Umbilical cord (tissue), 2 donors: ENCODE data around the gene TRIM71. TPM values are rescaled to one million over a fixed set of nuclear protein-coding genes. Genes with fewer than 3 reads are reported as not detected.
"Not testable (repeated sequence)": the region's sequence is repeated elsewhere in the genome, so short reads cannot be mapped to it uniquely, and the experiment has no call there.

Experiments used
- DNase-seq: peaks from one replicate; pipeline ENCODE4 v3.0.0-alpha.2; 2015; ENCODE audit warnings: low spot score
- total RNA-seq: library from RNA; depleted of rRNA; stranded (reverse); fragments of >200 nt; gene quantifications from one replicate; pipeline ENCODE4 v1.2.3, GENCODE V29; 2014; ENCODE audit warnings: low replicate concordance; ENCODE audit not compliant: insufficient read depth

TRIM71 gene
- total RNA-seq, 1 donor from 2014 or later: 4.8 TPM

DNA sequence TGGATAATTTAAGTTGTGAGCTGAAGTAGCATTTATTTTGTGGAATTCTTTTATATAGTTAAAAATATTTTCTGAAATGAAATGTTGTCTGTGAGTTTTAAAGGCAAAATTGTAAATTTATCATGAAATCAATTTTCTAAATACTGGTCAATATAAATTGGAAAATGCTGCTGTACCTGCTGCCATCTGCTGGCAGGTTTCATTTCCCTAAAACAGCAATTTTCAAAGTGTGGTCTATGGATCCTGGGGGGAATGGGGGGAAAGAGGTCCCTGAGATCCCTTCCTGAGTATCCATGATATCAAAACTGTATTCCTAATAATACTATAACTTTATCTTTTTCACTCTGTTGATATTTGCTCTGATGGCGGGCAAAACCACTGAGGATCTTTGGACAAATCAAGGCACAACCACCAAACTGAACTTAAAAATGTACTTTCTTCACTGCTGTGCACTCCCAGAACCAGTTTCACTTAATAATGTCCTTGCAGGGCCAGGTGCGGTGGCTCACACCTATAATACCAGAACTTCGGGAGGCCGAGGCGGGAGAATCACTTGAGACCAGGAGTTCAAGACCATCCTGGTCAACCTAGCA lies 116.4 kb downstream of the TRIM71 start:
- DNase-seq: peak; percentile 11

- DNase-seq: no peak
Observed at GRCh38 chr3:32937331-32937730, 119.5 kb downstream of the TRIM71 start.

DNA sequence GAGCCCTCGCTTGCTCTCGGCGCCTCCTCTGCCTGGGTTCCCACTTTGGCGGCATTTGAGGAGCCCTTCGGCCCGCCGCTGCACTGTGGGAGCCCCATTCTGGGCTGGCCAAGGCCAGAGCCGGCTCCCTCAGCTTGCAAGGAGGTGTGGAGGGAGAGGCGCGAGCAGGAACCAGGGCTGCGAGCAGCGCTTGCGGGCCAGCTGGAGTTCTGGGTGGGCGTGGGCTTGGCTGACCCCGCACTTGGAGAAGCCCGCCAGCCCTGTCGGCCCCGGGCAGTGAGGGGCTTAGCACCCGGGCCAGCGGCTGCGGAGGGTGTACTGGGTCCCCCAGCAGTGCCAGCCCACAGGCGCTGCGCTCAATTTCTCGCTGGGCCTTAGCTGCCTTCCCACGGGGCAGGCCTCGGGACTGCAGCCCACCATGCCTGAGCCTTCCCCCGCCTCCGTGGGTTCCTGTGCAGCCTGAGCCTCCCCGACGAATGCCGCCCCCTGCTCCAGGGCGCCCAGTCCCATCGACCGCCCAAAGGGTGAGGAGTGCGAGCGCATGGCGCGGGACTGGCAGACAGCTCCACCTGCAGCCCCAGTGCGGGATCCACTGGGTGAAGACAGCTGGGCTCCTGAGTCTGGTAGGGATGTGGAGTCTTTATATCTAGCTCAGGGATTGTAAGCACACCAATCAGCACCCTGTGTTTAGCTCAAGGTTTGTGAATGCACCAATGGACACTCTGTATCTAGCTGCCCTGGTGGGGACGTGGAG lies 121.9 kb downstream of the TRIM71 start:
- DNase-seq: not testable (repeated sequence)

- DNase-seq: no peak
Observed at GRCh38 chr3:32940726-32941125, 122.9 kb downstream of the TRIM71 start.

DNA sequence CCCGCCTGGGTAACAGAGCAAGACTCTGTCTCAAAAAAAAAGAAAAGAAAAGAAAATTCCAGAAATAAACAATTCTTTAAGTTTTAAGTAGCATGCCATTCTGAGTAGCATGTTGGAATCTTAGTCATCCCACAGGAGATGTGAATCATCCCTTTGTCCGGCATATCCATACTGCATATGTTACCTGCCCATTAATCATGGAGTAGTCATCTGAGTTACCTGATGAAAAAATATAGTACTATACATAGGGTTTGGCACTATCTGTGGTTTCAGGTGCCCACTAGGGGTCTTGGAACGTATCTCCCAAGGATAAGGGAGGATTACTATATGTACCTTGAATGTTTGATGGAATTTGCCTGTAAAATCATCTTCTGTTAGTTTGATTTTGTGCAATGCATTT lies 127.3 kb downstream of the TRIM71 start:
- no peak for DNase-seq

DNA sequence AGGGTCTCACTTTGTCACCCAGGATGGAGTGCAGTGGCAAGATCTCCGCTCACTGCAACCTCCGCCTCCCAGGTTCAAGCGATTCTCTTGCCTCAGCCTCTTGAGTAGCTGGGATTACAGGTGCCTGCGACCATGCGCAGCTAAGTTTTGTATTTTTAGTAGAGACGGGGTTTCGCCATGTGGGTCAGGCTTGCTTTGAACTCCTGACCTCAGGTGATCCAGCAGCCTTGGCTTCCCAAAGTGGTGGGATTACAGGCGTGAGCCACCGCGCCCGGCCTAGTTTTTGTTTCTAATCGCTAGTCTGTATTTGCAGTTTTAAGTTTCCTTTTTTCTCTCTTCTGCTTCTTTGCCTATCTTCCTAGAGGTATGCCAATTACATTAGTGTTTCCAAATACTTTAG lies 127.8 kb downstream of the TRIM71 start:
- DNase-seq: not testable (repeated sequence)

GRCh38 chr3:32946973-32947788 lies 129.4 kb downstream of the TRIM71 start:
- DNase-seq: no peak

Other genes with a start within 250 kb of the TRIM71 start
- gene DYNC1LI1, start 247.1 kb upstream of the TRIM71 start, total RNA-seq: 28.4 TPM
- 47.4 TPM for gene CNOT10, start 132.8 kb upstream of the TRIM71 start, total RNA-seq
- gene CCR4, start 133.6 kb downstream of the TRIM71 start, total RNA-seq: 2.9 TPM